Erythroblast (primary cell): ENCODE results near the gene SYCE1L.

Experiments
- GATA1 ChIP-seq: IDR thresholded peaks from 2 replicates; pipeline ENCODE4 v1.6.1; 2011; ENCODE audit warnings: low read depth, mild to moderate bottlenecking, control low read depth, low read length, moderate library complexity
- POLR2A ChIP-seq: IDR thresholded peaks from 2 replicates; pipeline ENCODE4 v1.6.1; 2011; ENCODE audit warnings: mild to moderate bottlenecking, low read length

GRCh38 chr16:77211880-77212740 lies 12.9 kb downstream of the SYCE1L start:
- TF ChIP-seq POLR2A (no peak), GATA1 (no peak)
